Activated T-helper 2 cell treated with anti-CD3 and anti-CD28 coated beads, Interferon-gamma antibody, Interleukin-2, Interleukin-4, amounts not matched to agents 10 μg/mL and 5 μg/mL and 100 μg/mL, durations not matched to agents 14 hours and 24 hours and 36 hours (primary cell): Measurements from ENCODE around the gene MYOZ3. TPM values are rescaled to one million over a fixed set of nuclear protein-coding genes. Genes with fewer than 3 reads are reported as not detected.

Source experiments
- DNase-seq: peaks from one replicate; pipeline ENCODE4 v3.0.0; 2021; ENCODE audit warnings: low spot score
- H3K27ac Mint-ChIP-seq: one replicate; pipeline ENCODE4 v1.8.0; 2021; ENCODE audit warnings: mixed read lengths
- H3K27me3 Mint-ChIP-seq: one replicate; pipeline ENCODE4 v1.8.0; 2021; ENCODE audit warnings: low read depth, mixed read lengths
- H3K36me3 Mint-ChIP-seq: one replicate; pipeline ENCODE4 v1.8.0; 2021; ENCODE audit warnings: low read depth, mixed read lengths
- H3K4me1 Mint-ChIP-seq: one replicate; pipeline ENCODE4 v1.8.0; 2021; ENCODE audit warnings: low read depth, mixed read lengths
- H3K4me3 Mint-ChIP-seq: one replicate; pipeline ENCODE4 v1.8.0; 2021; ENCODE audit warnings: low read depth, mild to moderate bottlenecking, moderate library complexity, mixed read lengths
- H3K9me3 Mint-ChIP-seq: one replicate; pipeline ENCODE4 v1.8.0; 2021; ENCODE audit warnings: mixed read lengths
- intact Hi-C: fragments of 100-400 bp; cut with micrococcal nuclease; formaldehyde crosslinking; loops from one replicate; pipeline ENCODE4 v1.15.1; 2023
- total RNA-seq: library from RNA; stranded (reverse); gene quantifications from 2 replicates; pipeline ENCODE4 v1.2.3, GENCODE V29; 2022

The MYOZ3 gene
- total RNA-seq, 1 donor from 2014 or later = 0.09 TPM

DNA sequence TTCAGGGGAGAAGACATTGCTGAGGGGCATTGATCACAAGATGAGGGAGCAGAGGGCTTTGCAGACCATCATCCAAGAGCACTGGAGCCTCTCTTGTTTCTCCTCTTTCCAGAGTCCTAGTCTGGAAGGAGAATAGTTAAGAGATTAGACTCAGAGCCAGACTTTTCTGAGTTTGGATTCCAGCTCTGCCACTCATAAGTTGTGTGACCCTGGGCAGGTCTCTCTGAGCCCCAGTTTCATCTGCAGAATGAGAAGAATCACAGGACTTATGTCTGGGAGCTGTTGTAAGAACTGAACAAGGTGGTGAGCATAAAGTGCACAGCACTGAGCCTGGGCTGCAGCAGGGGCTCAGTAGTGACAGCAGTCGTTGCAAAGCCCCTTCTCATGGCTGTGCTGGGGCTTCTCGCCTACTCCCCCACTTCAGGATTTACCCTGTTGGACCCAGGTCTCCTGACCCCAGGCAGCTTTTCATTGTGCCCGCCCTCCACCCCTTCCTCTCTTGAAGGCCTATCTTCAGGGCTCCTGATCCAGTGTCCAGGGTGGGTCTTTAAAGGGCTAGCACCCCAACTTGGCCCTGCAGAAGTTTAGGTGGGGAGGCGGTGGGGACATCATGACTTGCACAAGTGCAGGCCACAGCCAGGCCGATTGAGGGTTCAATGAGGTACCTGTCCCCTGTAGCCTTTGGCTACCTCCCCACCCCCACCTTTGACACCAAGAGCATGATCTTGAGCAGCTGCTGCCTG lies 19.1 kb upstream of the MYOZ3 start:
- no peak for DNase-seq
- Mint-ChIP-seq H3K4me3 (no peak overlapping the region), H3K9me3 (no peaks in the 10 kb centered on the region), H3K27me3 (peaks cover 13% of the 10 kb centered on the region), H3K36me3 (no peaks in the 10 kb centered on the region), H3K4me1 (no peaks in the 10 kb centered on the region), H3K27ac (no peak overlapping the region)
- intact Hi-C loops = no loop called here

DNA sequence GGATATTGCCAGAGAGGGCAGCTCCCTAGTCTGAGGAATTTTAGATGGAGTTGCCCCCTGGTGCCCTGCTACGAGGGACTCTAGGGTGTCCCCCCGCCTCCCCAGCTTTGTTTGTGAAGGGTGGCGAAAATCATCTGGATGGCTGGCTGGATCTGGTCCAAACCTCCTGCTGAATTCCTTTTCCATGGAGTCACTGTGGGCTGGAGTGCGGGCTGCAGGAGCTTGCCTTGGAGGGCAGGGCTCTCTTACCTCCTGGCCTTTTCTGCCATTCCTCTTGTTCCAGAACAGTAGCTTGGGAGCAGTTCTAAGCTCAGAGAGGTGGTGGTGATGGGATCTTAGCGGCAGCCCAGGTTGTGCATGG lies 18.5 kb upstream of the MYOZ3 start:
- Mint-ChIP-seq H3K36me3 (no peaks in the 10 kb centered on the region), H3K27me3 (peaks cover 13% of the 10 kb centered on the region)

DNA sequence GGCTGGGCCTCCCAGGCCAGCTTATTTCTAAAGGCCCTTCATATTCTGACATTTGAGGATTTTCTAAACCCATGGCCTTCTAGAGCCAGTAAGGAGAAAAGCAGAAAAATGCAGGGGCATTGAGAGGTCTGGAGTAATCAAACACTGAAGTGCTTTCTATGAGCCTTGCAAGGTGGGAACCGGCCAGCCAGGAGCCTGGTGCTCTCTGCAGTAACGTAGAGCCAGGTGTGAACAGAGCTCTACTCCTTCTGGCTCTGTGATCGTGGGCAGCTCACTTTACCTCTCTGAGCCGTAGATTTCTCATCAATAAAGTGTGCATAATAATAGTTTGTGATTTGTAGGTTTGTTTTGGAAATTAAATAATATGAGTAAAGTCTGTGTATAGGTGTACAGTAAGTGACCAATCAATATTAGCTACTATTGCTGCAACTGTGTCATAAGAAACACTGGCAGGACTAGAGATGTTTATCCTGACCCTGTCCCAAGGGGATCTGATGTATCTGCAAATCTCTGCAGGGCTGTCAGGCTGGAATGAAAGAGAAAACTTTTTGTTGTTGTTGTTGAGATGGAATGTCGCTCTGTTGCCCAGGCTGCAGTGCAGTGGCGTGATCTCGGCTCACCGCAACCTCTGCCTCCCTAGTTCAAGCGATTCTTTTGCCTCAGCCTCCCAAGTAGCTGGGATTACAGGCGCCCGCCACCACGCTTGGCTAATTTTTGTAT lies 17.9 kb upstream of the MYOZ3 start:
- Mint-ChIP-seq H3K9me3 (no peaks in the 10 kb centered on the region), H3K27ac (no peak overlapping the region), H3K4me1 (no peaks in the 10 kb centered on the region), H3K27me3 (peaks cover 11% of the 10 kb centered on the region), H3K36me3 (no peaks in the 10 kb centered on the region), H3K4me3 (no peak overlapping the region)
- intact Hi-C loops = no loop called here
- DNase-seq = no peak

More for the DNA sequence above, 18.5 kb upstream of the MYOZ3 start:
- H3K9me3 Mint-ChIP-seq = no peaks in the 10 kb centered on the region
- no peaks in the 10 kb centered on the region for H3K4me1 Mint-ChIP-seq
- H3K4me3 Mint-ChIP-seq = no peak overlapping the region
- no peak for DNase-seq
- no peak overlapping the region for H3K27ac Mint-ChIP-seq
- intact Hi-C loops = no loop called here

DNA sequence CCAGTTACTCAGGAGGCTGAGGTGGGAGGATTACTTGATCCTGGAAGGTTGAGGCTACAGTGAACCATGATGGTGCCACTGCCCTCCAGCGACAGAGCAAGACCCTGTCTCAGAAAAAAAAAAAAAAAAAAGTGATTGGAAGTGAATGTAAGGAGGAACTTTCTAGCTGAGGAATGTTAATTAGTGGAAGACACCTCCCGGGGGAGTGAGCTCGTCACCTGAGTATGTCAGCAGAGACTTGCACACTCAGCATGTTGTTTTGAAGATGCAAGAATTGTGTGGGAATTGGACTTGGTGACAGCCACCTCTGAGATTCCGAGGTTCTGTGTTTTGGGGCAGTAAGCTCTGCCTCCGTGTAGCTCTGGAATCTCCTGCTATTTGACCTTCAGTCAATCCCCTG lies 17.0 kb upstream of the MYOZ3 start:
- H3K27me3 Mint-ChIP-seq = peaks cover 10% of the 10 kb centered on the region
- H3K9me3 Mint-ChIP-seq = no peaks in the 10 kb centered on the region
- intact Hi-C loops = no loop called here
- no peak for DNase-seq
- no peaks in the 10 kb centered on the region for H3K36me3 Mint-ChIP-seq
- no peak overlapping the region for H3K27ac Mint-ChIP-seq
- H3K4me1 Mint-ChIP-seq = no peaks in the 10 kb centered on the region
- H3K4me3 Mint-ChIP-seq = no peak overlapping the region

DNA sequence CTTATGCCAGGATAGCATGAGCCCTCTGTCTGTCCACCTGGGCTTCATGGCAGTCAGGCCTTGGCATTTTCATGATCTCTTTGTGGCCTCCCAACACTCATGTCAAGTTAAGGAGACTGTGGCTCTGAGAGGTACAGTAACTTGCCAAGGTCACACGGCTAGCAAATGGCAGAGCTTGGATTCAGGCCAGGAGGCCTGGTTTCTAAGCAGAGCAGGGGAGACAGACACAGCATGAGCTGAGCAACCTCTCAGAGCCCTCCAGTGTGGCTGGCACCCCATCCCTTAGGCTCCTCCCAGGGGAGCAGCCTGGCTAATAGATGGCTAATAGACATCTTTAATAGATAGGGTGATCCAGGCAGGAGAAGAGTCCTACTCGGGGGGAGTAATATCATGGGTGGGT lies 16.5 kb upstream of the MYOZ3 start:
- intact Hi-C loops = no loop called here
- no peak overlapping the region for H3K4me3 Mint-ChIP-seq

DNA sequence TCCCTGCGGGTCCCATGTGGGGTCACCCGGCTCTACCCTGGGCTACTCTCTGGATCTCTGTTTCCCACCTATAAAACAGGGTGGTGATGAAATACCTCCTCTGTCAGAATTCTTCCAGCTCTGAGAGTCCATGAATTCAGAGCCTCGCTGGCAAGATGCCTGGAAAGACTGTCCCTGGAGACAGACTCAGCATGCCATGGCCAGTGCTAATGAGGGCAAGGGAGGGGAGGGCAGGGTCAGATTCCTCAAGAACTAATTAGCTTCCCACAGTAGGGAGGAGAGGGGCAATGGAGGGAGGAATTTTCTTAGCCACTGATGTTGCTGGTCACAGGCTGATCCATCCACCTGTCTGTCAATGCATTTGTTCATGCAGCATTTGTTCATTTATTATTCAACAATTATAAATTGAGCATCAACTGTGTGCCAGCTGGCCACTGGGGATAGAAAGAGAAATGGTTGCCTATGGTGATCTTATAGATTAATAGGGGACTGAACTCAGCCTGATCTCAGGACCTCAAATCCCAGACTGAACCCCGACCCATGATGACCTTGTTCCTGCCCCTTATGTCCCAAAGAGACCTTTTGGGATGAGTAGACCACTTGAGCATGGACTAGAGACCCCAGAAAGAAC lies 15.9 kb upstream of the MYOZ3 start:
- H3K27ac Mint-ChIP-seq = no peak overlapping the region

More for the DNA sequence above, 16.5 kb upstream of the MYOZ3 start:
- DNase-seq = no peak
- Mint-ChIP-seq H3K27ac (no peak overlapping the region), H3K4me1 (no peaks in the 10 kb centered on the region), H3K36me3 (no peaks in the 10 kb centered on the region), H3K9me3 (no peaks in the 10 kb centered on the region), H3K27me3 (peaks cover 10% of the 10 kb centered on the region)

DNA sequence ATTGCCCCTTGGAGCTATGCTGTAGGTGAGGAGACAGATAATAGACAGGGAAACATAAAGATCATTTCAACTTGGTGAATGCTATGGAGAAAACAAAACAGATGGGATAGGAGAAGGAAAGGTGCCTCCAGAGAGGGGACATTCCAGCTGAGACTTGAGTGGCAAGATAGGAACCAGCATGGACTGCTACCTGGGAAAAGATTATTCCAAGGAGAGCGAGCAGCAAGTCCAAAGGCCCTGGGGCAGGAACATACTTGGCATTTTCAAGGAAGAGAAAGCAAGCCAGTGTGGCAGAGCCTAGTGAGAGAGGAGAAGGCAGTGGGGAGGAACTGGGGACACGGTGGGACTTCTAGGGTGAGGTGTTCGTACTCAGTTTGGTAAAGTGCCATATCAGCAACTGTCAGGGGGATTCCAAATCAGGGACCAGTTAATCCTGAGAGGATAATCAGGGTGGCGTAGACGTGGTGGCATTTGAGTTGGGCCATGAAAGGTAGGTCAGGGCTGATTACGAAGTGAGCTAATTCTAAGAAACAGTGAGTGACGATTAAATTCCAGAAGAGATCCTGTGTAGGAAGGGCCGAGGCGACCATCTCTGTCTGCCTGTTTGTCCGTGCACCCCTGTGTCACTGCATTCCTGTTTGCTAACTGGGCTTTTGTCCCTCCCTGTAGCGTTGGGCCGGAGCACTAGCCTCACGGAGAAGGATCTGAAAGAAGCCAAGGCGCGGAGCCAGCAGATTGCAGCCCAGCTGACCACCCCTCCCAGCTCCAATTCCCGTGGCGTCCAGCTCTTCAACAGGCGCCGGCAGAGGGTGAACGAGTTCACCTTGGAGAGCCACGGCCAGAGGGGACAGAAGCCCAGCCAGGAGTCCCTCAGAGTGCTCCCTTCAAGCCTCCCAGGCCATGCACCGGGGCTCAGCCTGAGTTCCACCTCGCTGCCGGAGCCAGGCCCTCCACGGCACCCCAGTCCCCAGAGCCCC lies 13.5 kb upstream of the MYOZ3 start:
- Mint-ChIP-seq H3K27ac (no peak overlapping the region), H3K4me3 (no peak overlapping the region), H3K4me1 (no peaks in the 10 kb centered on the region), H3K36me3 (no peaks in the 10 kb centered on the region), H3K9me3 (no peaks in the 10 kb centered on the region), H3K27me3 (peaks cover 6% of the 10 kb centered on the region)
- no peak for DNase-seq
- intact Hi-C loops = no loop called here

More for the DNA sequence above, 15.9 kb upstream of the MYOZ3 start:
- no peak overlapping the region for H3K4me3 Mint-ChIP-seq
- DNase-seq = no peak
- no peaks in the 10 kb centered on the region for H3K4me1 Mint-ChIP-seq
- no peaks in the 10 kb centered on the region for H3K36me3 Mint-ChIP-seq
- H3K9me3 Mint-ChIP-seq = no peaks in the 10 kb centered on the region
- intact Hi-C loops = no loop called here
- H3K27me3 Mint-ChIP-seq = peaks cover 6% of the 10 kb centered on the region

DNA sequence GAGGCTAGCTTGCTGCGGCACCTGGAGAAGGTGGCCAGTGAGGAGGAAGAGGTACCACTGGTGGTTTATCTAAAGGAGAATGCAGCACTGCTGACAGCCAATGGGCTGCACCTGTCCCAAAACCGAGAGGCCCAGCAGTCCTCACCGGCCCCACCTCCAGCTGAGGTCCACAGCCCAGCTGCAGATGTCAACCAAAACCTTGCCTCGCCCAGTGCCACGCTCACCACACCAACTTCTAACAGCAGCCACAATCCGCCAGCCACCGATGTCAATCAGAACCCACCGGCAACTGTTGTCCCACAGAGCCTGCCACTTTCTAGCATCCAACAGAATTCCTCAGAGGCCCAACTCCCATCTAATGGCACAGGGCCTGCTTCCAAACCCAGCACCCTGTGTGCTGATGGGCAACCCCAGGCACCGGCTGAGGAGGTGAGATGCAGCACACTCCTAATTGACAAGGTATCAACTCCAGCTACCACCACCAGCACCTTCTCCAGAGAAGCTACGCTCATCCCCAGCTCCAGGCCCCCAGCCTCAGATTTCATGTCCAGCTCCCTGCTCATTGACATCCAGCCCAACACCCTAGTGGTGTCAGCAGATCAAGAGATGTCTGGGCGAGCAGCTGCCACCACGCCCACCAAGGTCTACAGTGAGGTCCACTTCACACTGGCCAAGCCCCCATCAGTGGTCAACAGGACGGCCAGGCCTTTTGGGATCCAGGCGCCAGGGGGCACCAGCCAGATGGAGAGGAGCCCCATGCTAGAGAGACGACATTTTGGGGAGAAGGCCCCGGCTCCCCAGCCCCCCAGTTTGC lies 12.6 kb upstream of the MYOZ3 start:
- Mint-ChIP-seq H3K4me1 (no peaks in the 10 kb centered on the region), H3K9me3 (no peaks in the 10 kb centered on the region), H3K4me3 (no peak overlapping the region), H3K27me3 (peaks cover 5% of the 10 kb centered on the region), H3K36me3 (no peaks in the 10 kb centered on the region), H3K27ac (no peak overlapping the region)
- intact Hi-C loops = no loop called here
- no peak for DNase-seq

DNA sequence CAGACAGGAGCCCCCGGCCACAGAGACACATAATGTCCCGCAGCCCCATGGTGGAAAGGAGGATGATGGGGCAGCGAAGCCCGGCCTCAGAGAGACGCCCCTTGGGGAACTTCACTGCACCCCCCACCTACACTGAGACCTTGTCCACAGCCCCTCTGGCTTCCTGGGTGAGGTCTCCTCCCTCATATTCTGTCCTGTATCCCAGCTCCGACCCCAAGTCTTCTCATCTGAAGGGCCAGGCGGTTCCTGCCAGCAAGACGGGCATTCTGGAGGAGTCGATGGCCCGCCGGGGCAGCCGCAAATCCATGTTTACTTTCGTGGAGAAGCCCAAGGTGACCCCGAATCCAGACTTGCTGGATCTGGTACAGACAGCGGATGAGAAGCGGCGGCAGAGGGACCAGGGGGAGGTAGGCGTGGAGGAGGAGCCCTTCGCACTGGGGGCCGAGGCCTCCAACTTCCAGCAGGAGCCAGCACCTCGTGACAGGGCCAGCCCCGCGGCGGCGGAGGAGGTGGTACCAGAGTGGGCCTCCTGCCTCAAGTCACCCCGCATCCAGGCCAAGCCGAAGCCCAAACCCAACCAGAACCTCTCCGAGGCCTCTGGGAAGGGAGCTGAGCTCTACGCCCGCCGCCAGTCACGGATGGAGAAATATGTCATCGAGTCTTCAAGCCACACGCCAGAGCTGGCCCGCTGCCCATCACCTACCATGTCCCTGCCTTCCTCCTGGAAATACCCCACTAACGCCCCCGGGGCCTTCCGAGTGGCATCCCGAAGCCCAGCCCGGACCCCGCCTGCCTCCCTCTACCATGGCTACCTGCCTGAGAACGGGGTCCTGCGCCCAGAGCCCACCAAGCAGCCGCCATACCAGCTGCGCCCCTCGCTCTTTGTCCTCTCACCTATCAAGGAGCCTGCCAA lies 11.7 kb upstream of the MYOZ3 start:
- peaks cover 9% of the 10 kb centered on the region for H3K27me3 Mint-ChIP-seq
- no peaks in the 10 kb centered on the region for H3K4me1 Mint-ChIP-seq
- no peak overlapping the region for H3K27ac Mint-ChIP-seq
- H3K36me3 Mint-ChIP-seq = no peaks in the 10 kb centered on the region
- no peak for DNase-seq
- no peak overlapping the region for H3K4me3 Mint-ChIP-seq
- intact Hi-C loops = loop anchor here (10.0 kb wide), 1 partner anchor 195 kb away; no protein-coding TSS in a partner anchor
- H3K9me3 Mint-ChIP-seq = no peaks in the 10 kb centered on the region

DNA sequence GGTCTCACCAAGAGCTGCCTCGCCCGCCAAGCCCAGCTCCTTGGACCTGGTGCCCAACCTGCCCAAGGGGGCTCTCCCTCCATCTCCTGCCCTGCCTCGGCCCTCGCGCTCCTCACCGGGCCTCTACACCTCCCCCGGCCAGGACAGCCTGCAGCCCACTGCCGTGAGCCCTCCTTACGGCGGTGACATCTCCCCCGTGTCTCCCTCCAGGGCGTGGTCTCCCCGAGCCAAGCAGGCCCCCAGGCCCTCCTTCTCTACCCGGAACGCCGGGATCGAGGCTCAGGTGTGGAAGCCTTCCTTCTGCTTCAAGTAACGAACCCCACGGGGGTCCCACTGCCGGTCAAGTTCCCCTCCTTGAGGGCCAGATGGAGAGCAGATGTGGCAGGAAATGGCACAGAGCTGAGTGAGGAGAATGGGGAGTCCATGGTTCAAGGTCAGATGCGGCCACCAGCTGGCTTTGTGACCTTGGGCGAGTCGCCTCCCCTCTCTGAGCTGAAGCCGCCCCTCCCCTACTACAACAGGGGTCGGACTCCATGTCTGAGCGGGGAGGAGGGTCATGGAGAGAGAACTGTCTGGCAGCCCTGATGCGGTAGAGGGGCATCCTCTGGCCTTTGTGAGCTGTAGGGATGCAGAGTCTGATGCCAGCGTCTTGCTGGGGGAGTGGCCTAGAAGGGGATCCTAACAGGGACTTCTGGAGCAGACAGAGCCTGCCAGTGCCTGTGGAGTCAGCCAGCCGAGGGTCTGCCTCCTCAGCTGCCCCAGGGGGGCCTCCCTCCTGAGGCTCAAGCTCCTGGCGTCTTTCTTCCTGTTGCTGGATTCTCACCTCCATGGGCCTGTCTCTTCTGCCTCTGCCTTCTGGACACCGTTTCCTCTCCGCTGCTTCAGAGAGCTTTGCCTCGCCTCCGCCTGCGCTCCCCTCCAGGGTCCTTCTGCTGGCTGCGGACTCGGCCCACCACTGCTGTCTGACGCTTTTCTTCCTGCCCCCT lies 10.7 kb upstream of the MYOZ3 start:
- H3K4me3 Mint-ChIP-seq = no peak overlapping the region
- intact Hi-C loops = loop anchor here (10.0 kb wide), 1 partner anchor 196 kb away; no protein-coding TSS in a partner anchor
- DNase-seq = no peak
- no peaks in the 10 kb centered on the region for H3K36me3 Mint-ChIP-seq
- no peaks in the 10 kb centered on the region for H3K9me3 Mint-ChIP-seq
- H3K4me1 Mint-ChIP-seq = no peaks in the 10 kb centered on the region
- no peak overlapping the region for H3K27ac Mint-ChIP-seq
- H3K27me3 Mint-ChIP-seq = peaks cover 7% of the 10 kb centered on the region
